Memory B cell (primary cell): ENCODE results near the gene IRAK1.
A peak's percentile ranks its signal among the peaks of the same experiment; 100 is the strongest.

Source experiments
- ATAC-seq: fragments of 150-1000 bp; cut with Tn5 transposase; 2 replicates; pipeline ENCODE4 v1.10.0; 2021; ENCODE audit warnings: low read depth, mild to moderate bottlenecking, moderate library complexity
- DNase-seq, 2 donors: peaks; one replicate each; pipeline ENCODE4 v3.0.0; 2022; ENCODE audit warnings: low spot score in 2 of 2
- H3K27ac Mint-ChIP-seq: one replicate; pipeline ENCODE4 v1.8.0; 2022; ENCODE audit warnings: mild to moderate bottlenecking, moderate library complexity, mixed read lengths
- H3K27me3 Mint-ChIP-seq: one replicate; pipeline ENCODE4 v1.8.0; 2022; ENCODE audit warnings: mixed read lengths
- H3K36me3 Mint-ChIP-seq: one replicate; pipeline ENCODE4 v1.8.0; 2022; ENCODE audit warnings: mild to moderate bottlenecking, mixed read lengths
- H3K4me1 Mint-ChIP-seq: one replicate; pipeline ENCODE4 v1.8.0; 2022; ENCODE audit warnings: mixed read lengths
- H3K4me3 Mint-ChIP-seq: one replicate; pipeline ENCODE4 v1.8.0; 2022; ENCODE audit warnings: mild to moderate bottlenecking, moderate library complexity, mixed read lengths
- H3K9me3 Mint-ChIP-seq: one replicate; pipeline ENCODE4 v1.8.0; 2022; ENCODE audit warnings: mixed read lengths

IRAK1 gene

DNA sequence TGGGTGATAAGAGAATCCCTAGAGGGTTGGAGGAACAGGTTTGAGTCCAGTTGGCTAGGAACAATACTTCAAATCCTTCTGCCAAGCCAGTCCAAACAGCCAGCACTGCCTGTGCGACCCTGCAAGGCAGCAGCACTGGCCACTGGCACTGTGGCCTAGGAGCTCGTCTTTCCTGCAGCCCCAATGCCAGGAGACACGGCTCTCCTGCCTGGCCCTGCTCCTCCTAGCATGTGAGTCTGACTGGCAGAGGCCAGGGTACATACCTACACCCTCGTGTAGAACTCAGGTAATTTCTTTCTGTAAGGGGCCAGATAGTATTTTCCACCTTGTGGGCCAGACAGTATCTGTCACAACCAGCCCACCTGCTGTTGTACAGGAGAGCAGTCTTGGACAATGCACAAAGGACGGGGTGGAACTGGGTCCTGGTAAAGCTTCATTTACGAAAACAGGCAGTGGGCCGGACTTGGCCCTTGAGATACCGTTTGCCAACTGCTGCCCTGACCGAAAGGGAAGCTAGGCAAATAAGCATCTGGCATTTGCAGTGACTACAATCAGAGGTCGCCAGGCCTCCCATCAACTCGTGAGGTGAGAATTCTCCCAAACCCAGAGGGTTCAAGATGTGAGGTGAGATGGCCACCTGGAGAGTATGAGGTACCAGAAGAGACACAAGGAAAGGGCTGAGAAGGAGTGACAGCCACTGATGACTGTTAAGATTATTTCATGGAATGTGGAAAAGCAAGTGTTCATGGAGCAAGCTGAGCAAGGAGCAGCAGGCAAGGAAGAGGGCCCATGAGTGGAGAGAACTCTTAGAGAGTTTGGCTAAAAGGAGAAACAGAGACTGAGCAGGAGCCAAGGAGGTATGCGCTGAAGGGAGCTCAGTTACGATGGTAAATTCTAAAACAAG is 29.8 kb upstream of the IRAK1 start:
- Mint-ChIP-seq H3K9me3 (no peaks in the 10 kb centered on the region), H3K4me3 (no peak overlapping the region), H3K36me3 (peaks cover 21% of the 10 kb centered on the region), H3K27ac (peak overlapping the region; percentile 75), H3K27me3 (no peaks in the 10 kb centered on the region), H3K4me1 (peaks cover 26% of the 10 kb centered on the region)
- DNase-seq: no peak
- no peak for ATAC-seq

DNA sequence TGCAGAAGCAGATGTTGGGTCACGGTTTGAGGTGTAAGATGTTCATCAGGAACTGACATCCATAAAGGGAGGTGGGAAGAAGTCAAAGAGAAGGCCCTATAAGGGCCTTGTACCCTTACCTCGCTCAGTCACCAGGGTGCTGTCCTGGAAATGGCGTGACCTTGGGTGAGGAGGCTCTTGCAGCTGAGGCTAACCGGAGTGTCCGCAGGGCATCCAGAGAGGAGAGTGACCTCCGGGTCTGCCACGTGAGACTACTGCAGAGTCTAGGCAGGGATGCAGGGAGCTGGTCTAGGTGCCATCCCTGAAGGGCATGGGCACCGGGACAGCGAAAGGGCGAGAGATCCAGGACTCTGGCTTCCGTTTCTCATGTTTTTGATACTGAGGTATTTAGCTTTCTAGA is 28.7 kb upstream of the IRAK1 start:
- Mint-ChIP-seq H3K4me3 (no peak overlapping the region), H3K4me1 (peaks cover 26% of the 10 kb centered on the region), H3K27me3 (no peaks in the 10 kb centered on the region), H3K36me3 (peaks cover 21% of the 10 kb centered on the region), H3K27ac (no peak overlapping the region), H3K9me3 (no peaks in the 10 kb centered on the region)
- no peak for DNase-seq
- no peak for ATAC-seq

DNA sequence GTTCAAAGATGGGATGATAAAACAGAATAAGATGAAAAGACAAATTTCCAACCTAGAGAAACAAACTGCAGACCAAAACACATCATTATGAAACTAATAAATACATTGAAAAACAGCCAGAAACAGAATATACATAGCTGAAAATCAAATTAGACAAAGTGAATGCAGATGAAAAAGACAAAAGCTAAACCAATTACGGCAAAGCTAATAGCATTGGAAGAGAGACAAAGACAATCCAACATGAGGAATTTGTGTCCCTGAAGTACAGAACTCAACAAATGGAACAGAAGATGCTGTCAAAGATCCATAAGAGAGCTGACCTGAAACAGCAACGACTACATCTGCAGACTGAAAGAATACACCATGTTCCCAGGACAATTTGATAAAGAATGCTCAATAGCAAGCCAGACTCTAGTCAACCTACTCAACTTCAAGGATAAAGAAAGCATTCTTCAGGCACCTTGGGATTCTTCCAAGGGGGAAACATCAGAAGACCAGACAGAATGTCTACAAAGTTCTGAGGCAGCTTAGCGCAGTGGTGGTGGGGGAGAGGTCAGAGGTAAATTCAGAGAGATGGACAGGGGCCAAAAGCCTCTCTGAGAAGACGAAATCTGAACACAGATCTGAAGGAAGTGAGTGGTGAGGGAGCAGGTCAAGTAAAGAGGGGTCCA is 27.4 kb upstream of the IRAK1 start:
- Mint-ChIP-seq H3K9me3 (no peaks in the 10 kb centered on the region), H3K4me1 (peaks cover 26% of the 10 kb centered on the region), H3K27ac (peak overlapping the region; percentile 79), H3K27me3 (no peaks in the 10 kb centered on the region), H3K4me3 (no peak overlapping the region), H3K36me3 (peaks cover 21% of the 10 kb centered on the region)
- ATAC-seq: no peak
- DNase-seq: no peak

DNA sequence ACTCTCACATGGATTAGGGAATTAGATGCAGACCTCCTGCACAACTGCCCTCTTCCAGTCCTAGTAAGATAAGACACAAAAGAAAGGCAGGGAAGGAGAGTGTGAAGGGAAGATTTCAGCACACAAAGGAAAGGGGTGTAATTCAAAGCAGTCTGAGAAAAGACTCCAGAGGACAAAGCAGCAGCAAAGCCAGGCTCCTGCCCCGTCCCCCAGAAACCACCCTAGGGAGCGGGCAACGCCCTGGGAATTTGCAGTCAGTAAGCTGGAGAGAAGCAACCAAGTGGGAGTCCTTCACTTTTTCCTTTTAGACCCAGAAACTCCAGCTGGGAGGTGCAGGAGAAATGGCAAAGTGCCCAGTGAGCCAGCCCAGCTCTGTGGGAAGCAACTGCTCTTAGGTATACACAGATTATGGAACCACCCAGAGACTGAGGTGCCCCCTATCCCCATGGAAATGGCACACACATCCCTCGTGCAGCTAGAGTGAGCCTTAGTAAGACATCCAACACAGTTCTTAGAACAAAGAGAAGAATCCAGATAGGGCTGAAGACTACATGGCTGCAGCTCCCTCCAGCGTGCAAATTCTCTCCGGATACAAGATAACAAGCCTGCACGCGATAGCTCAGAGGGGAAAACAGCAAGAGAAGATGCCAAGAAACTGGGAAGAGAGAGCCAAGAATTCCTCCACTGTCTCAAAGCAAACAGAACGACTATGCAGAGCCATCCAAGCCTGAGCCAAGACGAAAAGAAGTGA is 26.5 kb upstream of the IRAK1 start:
- H3K4me1 Mint-ChIP-seq: peaks cover 24% of the 10 kb centered on the region
- peaks cover 21% of the 10 kb centered on the region for H3K36me3 Mint-ChIP-seq

DNA sequence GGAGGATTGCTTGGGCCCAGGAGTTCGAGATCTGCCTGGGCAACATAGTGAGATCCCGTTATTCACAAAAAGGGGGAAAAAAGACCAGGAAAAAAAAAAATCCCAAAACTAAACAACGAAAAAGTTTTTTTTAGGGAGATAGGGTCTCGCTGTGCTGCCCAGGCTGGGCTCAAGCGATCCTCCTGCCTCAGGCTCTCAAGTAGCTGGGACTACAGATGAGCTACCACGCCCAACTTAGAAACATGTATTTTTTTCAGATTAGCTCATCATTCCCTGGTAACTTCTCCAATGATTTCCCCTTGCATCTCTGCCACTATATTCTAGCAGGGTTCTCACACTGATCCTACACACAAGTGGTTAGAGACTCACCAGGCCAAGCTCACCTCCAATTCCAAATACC is 24.4 kb upstream of the IRAK1 start:
- DNase-seq (no peak), ATAC-seq (no peak)
- H3K27ac Mint-ChIP-seq: no peak overlapping the region
- H3K4me1 Mint-ChIP-seq: peaks cover 21% of the 10 kb centered on the region
- H3K9me3 Mint-ChIP-seq: no peaks in the 10 kb centered on the region
- H3K27me3 Mint-ChIP-seq: no peaks in the 10 kb centered on the region
- H3K36me3 Mint-ChIP-seq: peaks cover 11% of the 10 kb centered on the region
- no peak overlapping the region for H3K4me3 Mint-ChIP-seq

More for the DNA sequence above, 26.5 kb upstream of the IRAK1 start:
- no peak for ATAC-seq
- Mint-ChIP-seq H3K27ac (peak overlapping the region; percentile 79), H3K4me3 (no peak overlapping the region), H3K27me3 (no peaks in the 10 kb centered on the region), H3K9me3 (no peaks in the 10 kb centered on the region)
- DNase-seq: no peak

DNA sequence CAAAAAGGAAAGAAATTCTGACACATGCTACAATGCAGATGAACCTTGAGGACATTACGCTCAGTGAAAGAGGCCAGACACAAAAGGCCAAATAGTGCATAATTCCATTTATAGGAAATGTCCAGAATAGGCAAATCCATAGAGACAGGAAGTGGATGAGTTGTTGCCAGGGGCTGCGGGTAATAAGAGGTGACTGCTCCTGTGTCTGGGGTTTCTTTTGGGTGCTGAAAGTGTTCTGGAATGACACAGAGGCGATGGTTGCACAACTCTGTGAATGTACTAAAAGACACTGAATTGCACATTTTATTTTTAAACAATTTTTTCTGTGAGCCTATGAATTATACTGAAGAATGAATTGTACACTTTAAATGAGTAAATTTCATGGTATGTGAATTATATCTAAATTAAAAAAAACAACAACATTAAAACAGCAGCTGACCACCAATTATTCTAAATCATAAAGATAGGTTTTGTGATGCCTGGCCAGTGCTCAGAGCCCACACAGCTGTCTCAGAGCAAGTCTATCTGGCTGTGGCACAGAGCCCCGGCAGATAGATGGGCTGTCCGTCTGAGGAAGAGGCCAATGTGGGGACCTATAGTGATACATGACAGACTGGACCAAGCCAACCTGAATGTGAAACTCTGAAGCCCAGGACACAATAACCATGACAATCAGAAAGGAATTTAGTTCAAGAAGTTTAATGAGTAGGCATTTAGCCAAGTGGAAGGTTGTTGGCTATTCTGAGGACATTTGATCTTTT is 23.5 kb upstream of the IRAK1 start:
- ATAC-seq: no peak
- no peak for DNase-seq
- peaks cover 19% of the 10 kb centered on the region for H3K4me1 Mint-ChIP-seq
- H3K9me3 Mint-ChIP-seq: no peaks in the 10 kb centered on the region
- H3K36me3 Mint-ChIP-seq: peaks cover 9% of the 10 kb centered on the region
- H3K4me3 Mint-ChIP-seq: no peak overlapping the region
- H3K27ac Mint-ChIP-seq: no peak overlapping the region
- H3K27me3 Mint-ChIP-seq: no peaks in the 10 kb centered on the region

DNA sequence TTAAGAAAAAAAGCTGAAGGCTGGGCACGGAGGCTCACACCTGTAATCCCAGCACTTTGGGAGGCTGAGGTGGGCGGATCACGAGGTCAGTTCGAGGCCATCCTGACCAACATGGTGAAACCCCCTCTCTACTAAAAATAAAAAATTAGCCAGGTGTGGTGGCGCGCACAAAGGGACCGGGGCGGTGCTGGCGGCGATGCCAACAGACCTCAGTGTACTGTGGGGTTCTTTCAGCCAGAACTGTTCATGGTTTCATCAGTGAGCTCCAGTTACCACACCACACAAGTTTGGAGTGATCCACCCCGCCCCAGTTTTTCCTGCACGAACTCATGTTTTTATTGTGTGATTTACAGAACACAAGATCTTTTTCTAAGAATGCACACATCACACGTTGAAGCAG is 21.2 kb upstream of the IRAK1 start:
- Mint-ChIP-seq H3K27ac (peak overlapping the region; percentile 73), H3K27me3 (no peaks in the 10 kb centered on the region), H3K4me1 (peaks cover 20% of the 10 kb centered on the region), H3K36me3 (peaks cover 3% of the 10 kb centered on the region), H3K4me3 (peak overlapping the region; percentile 24), H3K9me3 (no peaks in the 10 kb centered on the region)
- ATAC-seq (peak; percentile 57), DNase-seq (no peak)

DNA sequence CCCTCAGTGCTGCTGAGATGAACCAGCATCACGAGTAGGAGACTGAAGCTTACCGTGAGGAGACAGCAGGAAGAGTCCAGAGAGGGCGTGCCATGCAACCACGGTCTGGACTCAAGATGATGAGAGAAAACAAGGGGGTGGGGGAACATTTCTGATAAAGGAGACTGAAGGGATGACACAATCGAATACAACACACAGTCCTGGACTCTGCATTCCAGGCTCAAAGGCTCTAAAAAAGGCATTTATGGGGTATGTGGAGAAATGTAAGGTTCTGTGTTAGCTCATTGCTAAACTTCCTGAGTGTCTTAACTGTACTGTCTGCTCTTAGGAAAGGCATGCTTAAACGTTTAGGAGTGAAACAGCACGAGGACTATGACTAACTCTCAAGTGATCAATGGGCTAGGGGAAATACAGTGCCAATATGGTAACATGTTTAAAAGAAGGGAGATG is 20.6 kb upstream of the IRAK1 start:
- peaks cover 20% of the 10 kb centered on the region for H3K4me1 Mint-ChIP-seq
- peak overlapping the region; percentile 24 for H3K4me3 Mint-ChIP-seq
- peak; percentile 14 for ATAC-seq
- H3K27ac Mint-ChIP-seq: peak overlapping the region; percentile 73
- H3K9me3 Mint-ChIP-seq: no peaks in the 10 kb centered on the region
- peaks cover 3% of the 10 kb centered on the region for H3K36me3 Mint-ChIP-seq
- H3K27me3 Mint-ChIP-seq: no peaks in the 10 kb centered on the region
- no peak for DNase-seq

DNA sequence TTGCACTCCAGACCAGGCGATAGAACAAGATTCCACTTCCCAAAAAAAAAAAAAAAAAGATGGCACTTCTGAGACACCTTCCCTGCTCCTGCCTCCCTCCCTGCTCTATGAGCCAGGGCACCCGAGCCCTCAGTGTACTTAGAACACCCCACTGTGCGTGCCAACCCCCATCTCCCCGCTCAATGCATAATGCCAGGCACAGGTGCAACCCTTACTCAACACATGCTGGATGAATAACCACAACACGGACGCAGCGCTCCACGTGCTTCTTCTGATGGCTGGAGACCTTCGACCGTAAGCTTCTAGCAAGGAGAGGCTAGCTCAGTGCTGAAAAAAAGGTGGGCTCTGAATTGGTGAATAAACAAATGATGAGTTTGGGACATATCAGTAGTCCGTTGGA is 19.9 kb upstream of the IRAK1 start:
- no peaks in the 10 kb centered on the region for H3K27me3 Mint-ChIP-seq
- no peak overlapping the region for H3K4me3 Mint-ChIP-seq
- H3K27ac Mint-ChIP-seq: no peak overlapping the region
- H3K36me3 Mint-ChIP-seq: peaks cover 3% of the 10 kb centered on the region
- no peaks in the 10 kb centered on the region for H3K9me3 Mint-ChIP-seq
- ATAC-seq (no peak), DNase-seq (no peak)
- peaks cover 20% of the 10 kb centered on the region for H3K4me1 Mint-ChIP-seq

DNA sequence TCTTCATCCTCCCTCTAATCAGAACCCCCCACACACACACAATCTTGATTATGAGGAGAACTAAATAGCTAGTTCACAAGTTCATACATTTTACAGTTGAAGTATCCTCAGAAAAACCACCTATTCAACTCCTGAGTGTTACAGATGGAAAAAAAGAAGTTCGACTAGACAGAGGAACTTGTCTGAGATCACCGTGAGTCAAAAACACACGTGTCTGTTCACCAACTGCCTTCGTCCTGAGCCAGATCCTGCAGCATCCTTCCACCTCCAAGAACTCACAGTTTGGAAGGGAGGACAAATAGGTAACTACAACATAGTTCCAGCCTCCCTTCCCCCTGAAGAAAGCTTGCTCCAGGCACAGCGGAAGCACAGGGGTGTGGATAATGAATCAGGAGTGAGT is 19.0 kb upstream of the IRAK1 start:
- Mint-ChIP-seq H3K4me1 (peaks cover 20% of the 10 kb centered on the region), H3K27ac (no peak overlapping the region)

DNA sequence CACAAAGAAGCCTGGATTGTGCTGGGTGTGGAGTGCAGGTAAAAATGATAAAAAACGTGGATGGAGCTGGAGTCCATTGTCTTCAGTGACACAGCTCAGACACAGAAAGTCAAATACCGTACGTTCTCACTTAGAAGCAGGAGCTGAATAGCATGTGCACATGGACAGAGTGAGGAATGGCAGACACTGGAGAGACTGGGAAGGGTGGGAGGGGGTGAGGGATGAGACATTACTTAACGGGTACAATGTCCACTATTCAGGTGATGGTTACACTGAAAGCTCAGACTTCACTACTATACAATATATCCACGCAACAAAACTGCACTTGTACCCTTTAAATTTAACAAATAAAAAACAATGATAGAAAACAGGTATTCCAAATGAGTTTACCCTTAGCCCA is 18.1 kb upstream of the IRAK1 start:
- Mint-ChIP-seq H3K4me1 (peaks cover 20% of the 10 kb centered on the region), H3K27me3 (no peaks in the 10 kb centered on the region), H3K36me3 (peaks cover 5% of the 10 kb centered on the region), H3K9me3 (no peaks in the 10 kb centered on the region), H3K4me3 (no peak overlapping the region), H3K27ac (no peak overlapping the region)
- no peak for DNase-seq
- no peak for ATAC-seq

More for the DNA sequence above, 19.0 kb upstream of the IRAK1 start:
- Mint-ChIP-seq H3K4me3 (no peak overlapping the region), H3K36me3 (peaks cover 4% of the 10 kb centered on the region), H3K9me3 (no peaks in the 10 kb centered on the region), H3K27me3 (no peaks in the 10 kb centered on the region)
- ATAC-seq (no peak), DNase-seq (no peak)

DNA sequence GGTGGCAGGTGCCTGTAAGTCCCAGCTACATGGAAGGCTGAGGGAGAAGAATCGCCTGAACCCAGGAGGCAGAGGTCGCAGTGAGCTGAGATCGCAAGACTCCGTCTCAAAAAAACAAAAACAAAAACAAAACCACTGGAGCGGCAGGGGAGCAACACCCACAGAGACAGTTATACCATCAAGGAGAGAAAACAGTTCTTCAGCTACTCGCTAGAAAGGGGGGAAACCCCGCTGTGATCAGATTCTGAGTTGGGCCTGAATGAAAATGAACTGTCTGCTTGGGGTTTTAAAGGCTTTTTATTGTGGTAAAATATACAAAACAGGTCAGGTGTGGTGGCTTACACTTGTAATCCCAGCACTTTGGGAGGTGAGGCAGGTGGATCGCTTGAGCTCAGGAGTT is 16.8 kb upstream of the IRAK1 start:
- H3K4me3 Mint-ChIP-seq: peak overlapping the region; percentile 21
- ATAC-seq (peak; percentile 73), DNase-seq (no peak)
- no peaks in the 10 kb centered on the region for H3K9me3 Mint-ChIP-seq
- peaks cover 18% of the 10 kb centered on the region for H3K4me1 Mint-ChIP-seq
- H3K27me3 Mint-ChIP-seq: no peaks in the 10 kb centered on the region
- peaks cover 6% of the 10 kb centered on the region for H3K36me3 Mint-ChIP-seq
- H3K27ac Mint-ChIP-seq: peak overlapping the region; percentile 73

DNA sequence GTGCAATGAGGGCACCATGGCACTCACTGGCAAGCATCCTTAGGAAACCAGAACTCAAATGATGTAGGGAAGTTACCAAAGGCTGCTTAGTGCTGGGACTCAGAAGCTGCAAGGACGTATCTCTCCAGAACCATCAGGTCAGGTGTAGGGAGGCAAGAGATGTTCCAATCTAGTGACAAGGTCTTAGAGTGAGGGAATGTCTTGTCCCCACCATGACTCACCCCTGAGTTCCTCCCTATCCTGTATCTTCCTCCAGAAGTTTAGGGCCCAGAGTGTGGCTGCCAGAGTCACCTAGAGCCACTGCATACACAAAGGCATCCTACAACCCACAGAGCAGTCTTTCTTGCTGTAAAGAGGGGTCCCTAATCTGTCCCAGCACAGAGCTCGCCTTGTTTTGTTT is 14.1 kb upstream of the IRAK1 start:
- Mint-ChIP-seq H3K27me3 (no peaks in the 10 kb centered on the region), H3K4me1 (peaks cover 7% of the 10 kb centered on the region), H3K36me3 (peaks cover 6% of the 10 kb centered on the region), H3K27ac (no peak overlapping the region), H3K4me3 (no peak overlapping the region), H3K9me3 (no peaks in the 10 kb centered on the region)
- ATAC-seq (no peak), DNase-seq (no peak)
